IMR-90 (cell line): Measurements from ENCODE around the gene DHRSX. TPM values are rescaled to one million over a fixed set of nuclear protein-coding genes. Genes with fewer than 3 reads are reported as not detected.

Source experiments
- ATAC-seq: fragments of 200-7000 bp; cut with Tn5 transposase; 2 replicates; pipeline ENCODE4 v1.9.1; 2020; ENCODE audit warnings: low read depth, mild to moderate bottlenecking, moderate library complexity
- BruUV-seq: library from RNA; stranded (reverse); fragments of 400-500 nt; replicated peaks from 2 replicates; lab custom pipeline; 2021; lab: Mats Ljungman, UMichigan
- CTCF ChIA-PET: fragments of 300-600 bp; formaldehyde crosslinking; extraction: SDS; loops from one replicate; lab custom pipeline; 2021; ENCODE audit warnings: antibody characterized with exemption; lab: Yijun Ruan, JAX
- POLR2A ChIA-PET: fragments of 300-600 bp; sonication (Branson Sonifier 250); formaldehyde crosslinking; loops from one replicate; lab custom pipeline; 2022; ENCODE audit warnings: antibody characterized with exemption; ENCODE audit not compliant: unreplicated experiment; lab: Charles Lee
- DNase-seq: peaks from one replicate; pipeline ENCODE4 v3.0.0; 2013
- H2AFZ ChIP-seq: replicated peaks from 2 replicates; pipeline ENCODE3; 2013; ENCODE audit warnings: low read length, mild to moderate bottlenecking; ENCODE audit not compliant: poor library complexity
- H2AK5ac ChIP-seq: 2 replicates; pipeline ENCODE4 v1.6.1; 2013; ENCODE audit warnings: low read depth, low read length, inconsistent platforms
- H2AK9ac ChIP-seq: replicated peaks from 2 replicates; pipeline ENCODE3; 2013; ENCODE audit warnings: mild to moderate bottlenecking, low read depth, low read length, moderate library complexity; ENCODE audit not compliant: poor library complexity
- H2BK120ac ChIP-seq: 2 replicates; pipeline ENCODE4 v1.6.1; 2013; ENCODE audit warnings: low read depth, low read length, inconsistent platforms
- H2BK15ac ChIP-seq: 3 replicates; pipeline ENCODE4 v1.6.1; 2013; ENCODE audit warnings: low read depth, low read length, inconsistent platforms
- H2BK20ac ChIP-seq: 2 replicates; pipeline ENCODE4 v1.6.1; 2013; ENCODE audit warnings: low read depth, mild to moderate bottlenecking, inconsistent platforms, low read length, moderate library complexity
- H2BK5ac ChIP-seq: 2 replicates; pipeline ENCODE4 v1.6.1; 2013; ENCODE audit warnings: mild to moderate bottlenecking, low read depth, low read length, inconsistent platforms; ENCODE audit not compliant: poor library complexity, severe bottlenecking
- H3K14ac ChIP-seq: replicated peaks from 2 replicates; pipeline ENCODE4 v1.6.1; 2013; ENCODE audit warnings: low read depth, low read length, inconsistent platforms
- H3K18ac ChIP-seq: 2 replicates; pipeline ENCODE4 v1.6.1; 2013; ENCODE audit warnings: low read depth, low read length, control low read depth
- H3K23ac ChIP-seq: 2 replicates; pipeline ENCODE4 v1.6.1; 2013; ENCODE audit warnings: low read depth, low read length, inconsistent platforms
- H3K27ac ChIP-seq: 2 replicates; pipeline ENCODE4 v1.5.1; 2013; ENCODE audit warnings: mild to moderate bottlenecking, control low read depth, low read length; ENCODE audit not compliant: insufficient read depth
- H3K27me3 ChIP-seq: 2 replicates; pipeline ENCODE4 v1.6.1; 2013; ENCODE audit warnings: low read length; ENCODE audit not compliant: control insufficient read depth, insufficient read depth
- H3K36me3 ChIP-seq: 2 replicates; pipeline ENCODE4 v1.6.1; 2013; ENCODE audit warnings: low read length, mixed read lengths; ENCODE audit not compliant: control insufficient read depth, insufficient read depth
- H3K4ac ChIP-seq: 2 replicates; pipeline ENCODE4 v1.6.1; 2013; ENCODE audit warnings: low read depth, low read length, inconsistent platforms
- H3K4me1 ChIP-seq: 2 replicates; pipeline ENCODE4 v1.6.1; 2013; ENCODE audit warnings: low read length, mixed read lengths; ENCODE audit not compliant: control insufficient read depth, insufficient read depth
- H3K4me2 ChIP-seq: 2 replicates; pipeline ENCODE4 v1.6.1; 2013; ENCODE audit warnings: low read depth, mild to moderate bottlenecking, control low read depth, low read length, moderate library complexity
- H3K4me3 ChIP-seq: 2 replicates; pipeline ENCODE4 v1.5.1; 2013; ENCODE audit warnings: low read depth, mild to moderate bottlenecking, control low read depth, low read length, moderate library complexity; ENCODE audit not compliant: insufficient read depth
- H3K56ac ChIP-seq: 2 replicates; pipeline ENCODE4 v1.6.1; 2013; ENCODE audit warnings: low read length, inconsistent platforms; ENCODE audit not compliant: insufficient read depth; ENCODE audit errors: extremely low read depth
- H3K79me1 ChIP-seq, 2 experiments: 2 replicates each; pipeline ENCODE4 v1.6.1; 2013; ENCODE audit warnings: low read length in 2 of 2, inconsistent platforms in 1 of 2, low read depth in 1 of 2
- H3K9ac ChIP-seq: 2 replicates; pipeline ENCODE4 v1.6.1; 2013; ENCODE audit warnings: low read depth, low read length, control low read depth
- H3K9me1 ChIP-seq: 2 replicates; pipeline ENCODE4 v1.6.1; 2013; ENCODE audit warnings: low read length, inconsistent platforms; ENCODE audit not compliant: insufficient read depth
- H3K9me3 ChIP-seq: 2 replicates; pipeline ENCODE4 v1.6.1; 2013; ENCODE audit warnings: low read length; ENCODE audit not compliant: control insufficient read depth, insufficient read depth
- H4K20me1 ChIP-seq: 2 replicates; pipeline ENCODE4 v1.6.1; 2013; ENCODE audit warnings: low read length, inconsistent platforms; ENCODE audit not compliant: insufficient read depth
- H4K5ac ChIP-seq: 2 replicates; pipeline ENCODE4 v1.6.1; 2013; ENCODE audit warnings: mild to moderate bottlenecking, low read depth, low read length, control low read depth
- H4K8ac ChIP-seq, 2 experiments: 2 replicates each; pipeline ENCODE4 v1.6.1; 2013; ENCODE audit warnings: low read depth in 2 of 2, low read length in 2 of 2, control low read depth in 1 of 2, inconsistent platforms in 1 of 2
- H4K91ac ChIP-seq: 2 replicates; pipeline ENCODE4 v1.6.1; 2013; ENCODE audit warnings: low read depth, low read length, inconsistent platforms; ENCODE audit not compliant: insufficient read depth
- MAZ ChIP-seq: IDR thresholded peaks from 2 replicates; pipeline ENCODE4 v1.6.1; 2012; ENCODE audit warnings: low read depth, mild to moderate bottlenecking, low read length, improper control_type of control experiment, moderate library complexity, borderline replicate concordance
- WGBS, 2 experiments: methylation state at CpG; one replicate each; pipeline versions ENCODE4 v1.1.5 to v1.1.7; 2013; ENCODE audit warnings: missing lambda C conversion rate in 2 of 2; ENCODE audit not compliant: insufficient read length in 1 of 2; ENCODE audit errors: extremely low coverage in 2 of 2; 5-methylcytosine and 5-hydroxymethylcytosine counted together
- dilution Hi-C: fragments of 300-500 bp; cut with HindIII; formaldehyde crosslinking; loops from one replicate; pipeline ENCODE4 v1.14.3; 2018; ENCODE audit warnings: low sequenced_read_pairs; ENCODE audit not compliant: unreplicated experiment
- in situ Hi-C: fragments of 300-500 bp; cut with MboI; formaldehyde crosslinking; loops from 3 replicates; pipeline ENCODE4 v1.14.3; 2019; ENCODE audit warnings: low sequenced_read_pairs, inconsistent platforms, mixed read lengths
- intact Hi-C: fragments of 100-400 bp; cut with micrococcal nuclease; formaldehyde crosslinking; loops from 2 replicates; pipeline ENCODE4 v1.10.0; 2022
- polyA plus RNA-seq, 3 experiments: library from polyadenylated mRNA; depleted of rRNA; stranded (reverse); fragments of >200 nt; gene quantifications; 2 replicates each; pipeline ENCODE4 v1.2.3, GENCODE V29; 2012; ENCODE audit warnings: low replicate concordance in 1 of 3
- total RNA-seq: library from RNA; depleted of rRNA; stranded (reverse); fragments of >200 nt; gene quantifications from 2 replicates; pipeline ENCODE4 v1.2.3, GENCODE V29; 2012

DHRSX gene
- total and polyA plus RNA-seq, 2 of the 4 experiments (the other 2 are of a cell fraction): 26.2 to 38.0 TPM

DNA sequence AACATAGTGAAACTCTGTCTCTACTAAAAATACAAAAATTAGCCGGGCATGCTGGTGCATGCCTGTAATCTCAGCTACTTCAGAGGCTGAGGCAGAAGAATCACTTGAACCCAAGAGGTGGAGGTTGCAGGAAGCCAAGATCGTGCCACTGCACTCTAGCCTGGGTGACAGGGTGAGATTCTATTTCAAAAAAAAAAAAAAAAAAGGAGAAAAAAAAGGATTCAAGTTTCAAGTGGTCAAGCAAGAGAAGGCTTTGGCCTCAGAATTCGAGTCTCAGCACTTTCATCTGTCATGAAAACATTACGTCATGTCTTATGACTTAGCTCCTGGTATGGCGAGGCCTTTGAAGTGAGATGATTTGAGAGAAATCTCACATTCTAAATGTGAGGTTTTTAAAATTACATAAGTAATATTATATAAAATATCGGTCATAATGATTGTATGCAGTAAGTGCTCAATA is 21.2 kb upstream of the DHRSX start:
- H2BK5ac ChIP-seq: no peak overlapping the region
- H3K4ac ChIP-seq: no peak overlapping the region
- H4K5ac ChIP-seq: no peak overlapping the region
- H3K23ac ChIP-seq: no peak overlapping the region
- ATAC-seq: no peak
- no peak overlapping the region for H3K56ac ChIP-seq
- H3K14ac ChIP-seq: no peak overlapping the region
- H3K79me1 ChIP-seq: no peaks in the 10 kb centered on the region
- H3K9me3 ChIP-seq: no peaks in the 10 kb centered on the region; the same call in 1 of the 2 replicates
- intact Hi-C loops (no loop called here), in situ Hi-C loops (no loop called here), dilution Hi-C loops (no loop called here)
- H4K8ac ChIP-seq: no peak overlapping the region
- no peak overlapping the region for H2AK5ac ChIP-seq
- H2AFZ ChIP-seq: no peak overlapping the region
- H2BK20ac ChIP-seq: no peak overlapping the region
- H3K27me3 ChIP-seq: no peaks in the 10 kb centered on the region; the same call in 1 of the 2 replicates
- no TSS peak for BruUV-seq
- no peak overlapping the region for H3K18ac ChIP-seq
- no peak for DNase-seq
- H3K9ac ChIP-seq: no peak overlapping the region
- H2AK9ac ChIP-seq: no peak overlapping the region
- no peak overlapping the region for H3K4me3 ChIP-seq
- ChIA-PET POLR2A (no interaction called here), CTCF (no interaction called here)
- H3K4me2 ChIP-seq: no peak overlapping the region
- TF ChIP-seq MAZ: no peak
- H3K36me3 ChIP-seq: no peaks in the 10 kb centered on the region
- H3K4me1 ChIP-seq: no peaks in the 10 kb centered on the region
- no peak overlapping the region for H2BK120ac ChIP-seq
- no peaks in the 10 kb centered on the region for H3K9me1 ChIP-seq
- no peak overlapping the region for H4K91ac ChIP-seq
- WGBS, 2 experiments: no CpG with 5 or more reads among the region's 6 CpGs
- H4K20me1 ChIP-seq: no peaks in the 10 kb centered on the region
- H3K27ac ChIP-seq: no peak overlapping the region
- no peak overlapping the region for H2BK15ac ChIP-seq
